Prostate gland (tissue), 2 donors: ENCODE results near the gene SLC6A3. TPM values are rescaled to one million over a fixed set of nuclear protein-coding genes. Genes with fewer than 3 reads are reported as not detected.
"Not testable (repeated sequence)": the region's sequence is repeated elsewhere in the genome, so short reads cannot be mapped to it uniquely, and the experiment has no call there.

Experiments
- DNase-seq: peaks from one replicate; pipeline ENCODE4 v3.0.0-alpha.2; 2019; ENCODE audit warnings: low spot score
- H3K27ac ChIP-seq, 2 donors: fragments of 200-600 bp; sonication (generic); 2 replicates each; pipeline ENCODE4 v1.5.1; 2017 to 2019
- H3K27me3 ChIP-seq: fragments of 200-600 bp; sonication (generic); replicated peaks from 2 replicates; pipeline ENCODE4 v1.5.1; 2019; ENCODE audit not compliant: insufficient read depth
- H3K36me3 ChIP-seq, 2 donors: fragments of 200-600 bp; sonication (generic); 1 replicate in 1 of 2; 2 replicates in 1 of 2; pipeline versions ENCODE4 v1.5.1 to v1.8.1; 2017 to 2019
- H3K4me1 ChIP-seq: fragments of 200-600 bp; sonication (generic); replicated peaks from 2 replicates; pipeline ENCODE4 v1.5.1; 2019
- H3K4me3 ChIP-seq, 2 donors: fragments of 200-600 bp; sonication (generic); 2 replicates each; pipeline ENCODE4 v1.5.1; 2017 to 2019
- H3K9me3 ChIP-seq: fragments of 200-600 bp; sonication (generic); 2 replicates; pipeline ENCODE4 v1.5.1; 2017
- POLR2A ChIP-seq: fragments of 450-650 bp; IDR thresholded peaks from one replicate; pipeline ENCODE4 v1.6.1; 2016; ENCODE audit warnings: antibody characterized with exemption, mild to moderate bottlenecking
- POLR2AphosphoS5 ChIP-seq: sonication (generic); formaldehyde crosslinking; IDR thresholded peaks from one replicate; pipeline ENCODE4 v1.6.1; 2017; ENCODE audit warnings: antibody characterized with exemption
- WGBS: methylation state at CpG from one replicate; pipeline ENCODE4 v1.1.5; 2018; 5-methylcytosine and 5-hydroxymethylcytosine counted together
- intact Hi-C: fragments of 100-400 bp; cut with DNase I; formaldehyde crosslinking; loops from one replicate; pipeline ENCODE4 v1.14.2; 2022
- total RNA-seq, 2 donors: library from RNA; depleted of rRNA; stranded (reverse); fragments of >200 nt; gene quantifications; one replicate each; pipeline ENCODE4 v1.1.0, GENCODE V29; 2016
- TF ChIP-seq, protein P1 (sequence below), 4 experiments: fragments of 200-600 bp in 2 of 4; fragments of 450-650 bp in 2 of 4; sonication (generic) in 2 of 4; IDR thresholded peaks; 1 replicate in 3 of 4; 2 replicates in 1 of 4; pipeline ENCODE4 v1.5.1; 2016 to 2019; ENCODE audit warnings: antibody characterized with exemption in 4 of 4, mild to moderate bottlenecking in 2 of 4, moderate library complexity in 2 of 4

Gene SLC6A3
- total RNA-seq, 2 donors from 2014 or later: 4.6 TPM; not detected in 1

DNA sequence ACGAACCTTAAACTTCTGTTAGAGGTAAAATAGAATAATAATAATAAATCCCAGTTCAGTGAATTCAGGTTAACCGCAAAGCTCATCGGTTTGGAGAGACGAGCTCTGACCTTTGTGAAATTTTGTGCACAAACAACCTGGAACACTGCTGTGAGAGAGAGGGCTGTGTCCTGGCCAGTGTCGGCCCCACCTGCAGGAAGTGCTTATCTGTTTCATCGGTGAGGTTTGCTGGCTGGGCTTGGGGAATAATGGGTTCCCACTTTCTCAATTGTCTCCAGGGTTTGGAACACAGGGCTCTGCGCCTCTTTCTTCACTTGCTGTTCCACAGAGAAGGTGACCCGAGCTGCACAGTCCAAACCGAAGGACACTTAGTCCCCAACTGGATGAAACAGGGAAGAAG, 81.0 kb downstream of the SLC6A3 start:
- intact Hi-C loops: no loop called here
- WGBS: 51% methylated on average over 9 of the region's 9 CpGs
- Histone ChIP-seq H3K9me3 (no peaks in the 10 kb centered on the region), H3K4me1 (no peaks in the 10 kb centered on the region), H3K36me3 (no peaks in the 10 kb centered on the region), H3K27ac (no peak overlapping the region), H3K4me3 (no peak overlapping the region), H3K27me3 (peaks cover 3% of the 10 kb centered on the region)
- DNase-seq: peak; percentile 25
- TF ChIP-seq POLR2A: no peak
- TF ChIP-seq POLR2AphosphoS5: peak; percentile 34

DNA sequence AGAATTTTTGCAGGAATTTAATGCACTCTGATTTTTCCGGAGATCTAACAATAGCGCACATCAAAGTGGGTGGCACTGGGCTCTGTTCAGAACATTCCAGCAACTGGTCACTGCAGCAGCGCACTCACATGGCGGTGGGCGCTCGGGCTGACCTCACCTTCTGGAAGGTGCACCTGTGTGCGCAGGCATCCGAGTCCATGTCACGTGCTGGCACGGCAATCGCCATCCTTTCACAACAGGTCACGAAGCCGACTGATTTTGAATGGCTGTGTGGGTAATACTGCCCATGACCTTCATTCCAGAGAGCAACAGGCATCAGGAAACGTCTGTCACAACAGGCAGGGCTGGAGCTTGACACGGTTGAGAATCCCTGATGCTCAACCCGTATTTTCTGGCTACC, 81.7 kb downstream of the SLC6A3 start:
- no peaks in the 10 kb centered on the region for H3K36me3 ChIP-seq
- H3K27ac ChIP-seq: no peak overlapping the region
- 79% methylated on average over 16 of the region's 16 CpGs for WGBS
- no peak for DNase-seq
- intact Hi-C loops: no loop called here
- H3K4me1 ChIP-seq: no peaks in the 10 kb centered on the region
- H3K9me3 ChIP-seq: no peaks in the 10 kb centered on the region
- peaks cover 3% of the 10 kb centered on the region for H3K27me3 ChIP-seq
- TF ChIP-seq POLR2A (no peak), POLR2AphosphoS5 (no peak)
- TF ChIP-seq, protein P1, sequence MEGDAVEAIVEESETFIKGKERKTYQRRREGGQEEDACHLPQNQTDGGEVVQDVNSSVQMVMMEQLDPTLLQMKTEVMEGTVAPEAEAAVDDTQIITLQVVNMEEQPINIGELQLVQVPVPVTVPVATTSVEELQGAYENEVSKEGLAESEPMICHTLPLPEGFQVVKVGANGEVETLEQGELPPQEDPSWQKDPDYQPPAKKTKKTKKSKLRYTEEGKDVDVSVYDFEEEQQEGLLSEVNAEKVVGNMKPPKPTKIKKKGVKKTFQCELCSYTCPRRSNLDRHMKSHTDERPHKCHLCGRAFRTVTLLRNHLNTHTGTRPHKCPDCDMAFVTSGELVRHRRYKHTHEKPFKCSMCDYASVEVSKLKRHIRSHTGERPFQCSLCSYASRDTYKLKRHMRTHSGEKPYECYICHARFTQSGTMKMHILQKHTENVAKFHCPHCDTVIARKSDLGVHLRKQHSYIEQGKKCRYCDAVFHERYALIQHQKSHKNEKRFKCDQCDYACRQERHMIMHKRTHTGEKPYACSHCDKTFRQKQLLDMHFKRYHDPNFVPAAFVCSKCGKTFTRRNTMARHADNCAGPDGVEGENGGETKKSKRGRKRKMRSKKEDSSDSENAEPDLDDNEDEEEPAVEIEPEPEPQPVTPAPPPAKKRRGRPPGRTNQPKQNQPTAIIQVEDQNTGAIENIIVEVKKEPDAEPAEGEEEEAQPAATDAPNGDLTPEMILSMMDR (IDR thresholded peaks at IDR 0.05): no peak
- H3K4me3 ChIP-seq: no peak overlapping the region

DNA sequence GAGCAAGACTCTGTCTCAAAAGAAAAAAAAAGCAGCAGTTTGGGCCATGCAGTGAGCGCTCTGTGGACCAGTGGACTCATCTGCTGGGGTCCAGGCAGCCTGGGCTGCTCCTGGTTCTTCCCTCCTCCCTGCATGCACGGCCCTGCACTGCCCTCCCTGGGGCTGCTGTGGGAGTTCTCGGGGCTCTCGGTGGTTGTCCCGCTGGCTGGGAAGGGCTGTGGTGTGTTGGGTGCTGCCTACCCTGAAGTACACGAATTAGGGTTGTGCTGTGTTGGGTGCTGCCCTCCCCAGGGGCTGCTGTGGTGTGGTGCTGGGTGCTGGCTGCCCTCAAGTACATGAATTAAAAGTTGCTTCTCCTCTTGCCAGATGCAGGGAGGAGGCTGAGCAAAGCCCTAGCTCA, 82.1 kb downstream of the SLC6A3 start:
- H3K4me1 ChIP-seq: no peaks in the 10 kb centered on the region
- WGBS: 55% methylated on average over 3 of the region's 6 CpGs
- no peaks in the 10 kb centered on the region for H3K9me3 ChIP-seq
- no peak for TF ChIP-seq POLR2A
- TF ChIP-seq, protein P1 (IDR thresholded peaks at IDR 0.05): no peak
- TF ChIP-seq POLR2AphosphoS5: no peak
- intact Hi-C loops: no loop called here
- H3K4me3 ChIP-seq: no peak overlapping the region
- H3K27ac ChIP-seq: no peak overlapping the region
- peaks cover 3% of the 10 kb centered on the region for H3K27me3 ChIP-seq
- no peaks in the 10 kb centered on the region for H3K36me3 ChIP-seq
- no peak for DNase-seq

DNA sequence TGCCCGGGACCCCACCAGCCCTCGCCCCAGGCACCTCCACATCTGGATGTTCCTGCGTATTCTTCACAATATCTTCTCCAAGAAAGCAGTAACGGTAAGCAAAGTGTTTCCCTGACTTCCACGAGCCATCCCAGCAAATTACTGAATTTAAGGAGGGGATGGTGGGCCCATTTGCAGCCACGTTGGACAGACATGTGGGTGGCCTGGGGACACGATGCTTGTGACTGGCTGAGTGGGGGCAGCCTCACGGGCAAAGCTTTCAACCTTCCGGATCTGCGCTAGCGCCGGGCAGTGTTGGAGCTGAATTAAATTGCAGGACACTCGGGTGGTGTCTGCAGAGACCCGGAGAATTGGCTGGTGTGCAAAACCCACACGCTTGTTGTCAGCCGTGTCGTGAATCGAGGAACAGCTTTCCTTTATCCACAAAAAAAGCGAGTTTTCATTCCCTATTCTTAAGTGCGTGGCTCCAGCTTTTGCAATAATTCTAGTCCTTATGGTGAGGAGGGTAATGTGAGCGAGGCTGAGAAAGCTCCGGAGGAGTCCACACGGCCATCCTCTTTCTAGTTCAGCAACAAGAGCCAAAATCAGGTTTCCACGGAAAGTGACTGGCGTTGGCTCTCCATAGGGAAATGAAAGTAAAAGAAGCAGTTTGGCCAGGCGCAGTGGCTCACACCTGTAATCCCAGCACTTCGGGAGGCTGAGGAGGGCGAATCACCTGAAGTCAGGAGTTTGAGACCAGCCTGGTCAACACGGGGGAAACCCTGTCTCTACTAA, 82.8 kb downstream of the SLC6A3 start:
- TF ChIP-seq POLR2AphosphoS5 (no peak), POLR2A (no peak)
- TF ChIP-seq, protein P1 (IDR thresholded peaks at IDR 0.05): no peak
- no peak for DNase-seq
- no peaks in the 10 kb centered on the region for H3K36me3 ChIP-seq
- 81% methylated on average over 29 of the region's 29 CpGs for WGBS
- H3K27ac ChIP-seq: no peak overlapping the region
- H3K27me3 ChIP-seq: peaks cover 3% of the 10 kb centered on the region
- no peaks in the 10 kb centered on the region for H3K4me1 ChIP-seq
- intact Hi-C loops: no loop called here
- H3K4me3 ChIP-seq: no peak overlapping the region
- no peaks in the 10 kb centered on the region for H3K9me3 ChIP-seq

DNA sequence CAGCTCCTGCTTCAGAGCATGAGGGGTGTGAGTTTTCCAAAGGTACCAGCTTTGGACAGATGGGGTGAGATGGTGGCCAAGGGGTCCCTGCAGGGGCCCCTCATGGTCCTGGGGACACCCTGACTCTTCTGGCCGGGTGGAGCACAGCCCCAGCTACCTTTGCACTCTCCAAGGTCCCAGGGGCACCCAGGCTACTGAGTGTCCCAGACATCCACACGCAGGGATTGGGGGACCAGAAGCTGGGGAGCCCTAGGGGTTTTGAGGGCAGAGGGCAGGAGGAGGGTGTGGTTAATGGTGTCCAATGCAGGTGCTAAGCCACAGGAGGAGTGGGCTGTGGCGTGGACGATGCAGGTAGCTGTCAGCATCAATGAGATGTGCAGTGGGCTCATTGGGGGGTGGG, 84.4 kb downstream of the SLC6A3 start:
- no peaks in the 10 kb centered on the region for H3K4me1 ChIP-seq
- peaks cover 3% of the 10 kb centered on the region for H3K27me3 ChIP-seq
- 66% methylated on average over 4 of the region's 4 CpGs for WGBS
- TF ChIP-seq, protein P1 (IDR thresholded peaks at IDR 0.05): no peak
- no peak for TF ChIP-seq POLR2AphosphoS5
- TF ChIP-seq POLR2A: no peak
- DNase-seq: no peak
- no peak overlapping the region for H3K4me3 ChIP-seq
- no peaks in the 10 kb centered on the region for H3K9me3 ChIP-seq
- H3K36me3 ChIP-seq: no peaks in the 10 kb centered on the region
- no peak overlapping the region for H3K27ac ChIP-seq
- intact Hi-C loops: no loop called here

DNA sequence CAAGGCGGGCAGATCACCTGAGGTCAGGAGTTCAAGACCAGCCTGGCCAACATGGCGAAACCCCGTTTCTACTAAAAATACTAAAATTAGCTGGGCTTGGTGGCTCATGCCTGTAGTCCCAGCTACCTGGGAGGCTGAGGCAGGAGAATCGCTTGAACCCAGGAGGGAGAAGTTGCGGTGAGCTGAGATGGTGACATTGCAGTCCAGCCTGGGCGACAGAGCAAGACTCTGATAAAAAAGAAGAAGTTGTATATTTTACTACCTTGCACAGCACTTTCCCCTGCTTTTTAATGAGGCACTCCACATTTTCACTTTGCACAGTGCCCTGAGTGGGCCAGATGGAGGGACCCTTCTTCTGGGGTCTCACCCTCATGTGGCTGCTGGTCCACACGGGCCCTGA, 84.9 kb downstream of the SLC6A3 start:
- DNase-seq, H3K27me3 ChIP-seq, H3K36me3 ChIP-seq, H3K4me3 ChIP-seq, H3K4me1 ChIP-seq, H3K27ac ChIP-seq, H3K9me3 ChIP-seq, intact Hi-C loops: not testable (repeated sequence)
- 89% methylated on average over 7 of the region's 7 CpGs for WGBS
